Aorta (tissue), 5 donors: Measurements from ENCODE around the gene FHIT. TPM values are rescaled to one million over a fixed set of nuclear protein-coding genes. Genes with fewer than 3 reads are reported as not detected.

Source experiments
- ATAC-seq: fragments of 200-7000 bp; cut with Tn5 transposase; one replicate; pipeline ENCODE4 v1.9.1; 2022; ENCODE audit warnings: moderate library complexity; ENCODE audit not compliant: low FRiP score
- DNase-seq, 2 donors: peaks; one replicate each; pipeline ENCODE4 v3.0.0-alpha.2; 2020
- H3K27ac ChIP-seq, 2 donors: one replicate each; pipeline ENCODE4 v1.5.1; 2013; ENCODE audit warnings: low read length in 2 of 2, mild to moderate bottlenecking in 2 of 2, moderate library complexity in 2 of 2, control low read depth in 1 of 2, inconsistent platforms in 1 of 2, low read depth in 1 of 2
- H3K27me3 ChIP-seq, 2 donors: one replicate each; pipeline ENCODE4 v1.6.1; 2013; ENCODE audit warnings: control low read depth in 1 of 2, low read length in 1 of 2, mild to moderate bottlenecking in 1 of 2, moderate library complexity in 1 of 2; ENCODE audit not compliant: insufficient read depth in 2 of 2, control insufficient read depth in 1 of 2
- H3K36me3 ChIP-seq, 2 donors: one replicate each; pipeline ENCODE4 v1.6.1; 2013; ENCODE audit warnings: control low read depth in 1 of 2, low read length in 1 of 2, mild to moderate bottlenecking in 1 of 2; ENCODE audit not compliant: insufficient read depth in 2 of 2, control insufficient read depth in 1 of 2
- H3K4me1 ChIP-seq, 2 donors: one replicate each; pipeline ENCODE4 v1.6.1; 2013; ENCODE audit warnings: low read length in 2 of 2, control low read depth in 1 of 2, mild to moderate bottlenecking in 1 of 2, moderate library complexity in 1 of 2; ENCODE audit not compliant: insufficient read depth in 2 of 2, control insufficient read depth in 1 of 2
- H3K4me3 ChIP-seq, 2 donors: one replicate each; pipeline ENCODE4 v1.5.1; 2013; ENCODE audit warnings: low read length in 2 of 2, control low read depth in 1 of 2, mild to moderate bottlenecking in 1 of 2
- H3K9me3 ChIP-seq: one replicate; pipeline ENCODE4 v1.6.1; 2013; ENCODE audit warnings: mild to moderate bottlenecking, low read length; ENCODE audit not compliant: control insufficient read depth
- WGBS, 2 donors: extraction: QIAGEN DNeasy Blood & Tissue Kit; methylation state at CpG; one replicate each; pipeline ENCODE4 v1.1.7; 2013; 5-methylcytosine and 5-hydroxymethylcytosine counted together
- intact Hi-C, 2 donors: fragments of 100-400 bp; cut with DNase I; formaldehyde crosslinking; loops; one replicate each; pipeline versions ENCODE4 v1.14.2 to v1.15.0; 2022
- polyA plus RNA-seq, 2 donors: library from polyadenylated mRNA; stranded (reverse); fragments of 200-250 nt; gene quantifications; one replicate each; pipeline ENCODE4 v1.2.3, GENCODE V29; 2013
- total RNA-seq, 2 donors: library from RNA; stranded (reverse); fragmentation: NEBNext Ultra II Directional; extraction: Animal tissue kit (Norgen Biotek cat#: 25700); gene quantifications; one replicate each; pipeline ENCODE4 v1.2.1, GENCODE V29; 2021
- donor health status: healthy with polysubstance abuse.
- donor health status: Bipolar disorder and iron deficiency.
- donor health status: DM: no; HTN: no; CAD: no.
- donor health status: DM: no; HTN: no; CAD: no.
- donor health status: DM: yes; HTN: yes; CAD: no.

Gene FHIT
- total and polyA plus RNA-seq, 4 donors = 1.1 to 9.2 (median 3.0) TPM

DNA sequence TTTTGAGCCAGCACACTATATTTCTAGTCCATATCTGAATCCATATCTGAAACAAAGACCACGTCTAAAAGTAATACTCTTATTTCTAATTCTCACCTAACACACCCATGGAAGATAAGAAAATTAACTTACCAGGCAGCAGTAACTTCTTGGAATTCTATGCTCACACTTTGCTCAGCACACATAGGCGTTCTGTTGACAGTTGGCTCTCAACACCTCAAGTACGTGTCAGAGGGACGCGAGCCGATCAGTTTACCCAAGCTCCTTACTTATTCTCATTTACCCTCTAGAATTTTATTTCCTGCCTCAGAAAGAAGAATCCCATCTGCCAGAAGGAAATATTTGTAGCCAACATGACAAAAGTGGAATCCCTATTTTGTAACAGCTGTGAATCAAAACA lies 911.9 kb downstream of the FHIT start:
- ATAC-seq = no peak
- Histone ChIP-seq H3K4me3 (no peak overlapping the region), H3K9me3 (no peaks in the 10 kb centered on the region), H3K27me3 (no peaks in the 10 kb centered on the region), H3K27ac (no peak overlapping the region), H3K4me1 (no peaks in the 10 kb centered on the region), H3K36me3 (no peaks in the 10 kb centered on the region)
- 79 to 89% methylated on average over 6 of the region's 6 CpGs for WGBS, 2 donors
- intact Hi-C loops = no loop called here
- DNase-seq = no peak

DNA sequence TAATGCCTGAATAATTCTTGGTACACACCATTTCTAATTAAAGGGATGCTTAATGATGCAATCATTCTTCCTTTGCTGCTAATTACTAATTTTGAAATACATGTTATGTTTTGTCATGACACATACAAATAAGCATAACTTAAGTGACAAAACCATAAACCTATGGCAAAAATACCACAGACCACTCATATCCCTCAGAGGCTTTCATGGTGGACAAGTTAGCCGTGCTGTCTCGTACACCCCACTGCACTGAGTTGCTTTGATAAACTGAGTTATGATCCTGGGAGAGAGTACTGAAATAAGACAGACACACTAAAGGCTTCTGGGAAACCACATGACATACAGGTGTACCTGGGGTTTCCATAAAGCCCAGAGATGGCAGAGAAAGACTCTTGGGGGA lies 913.8 kb downstream of the FHIT start:
- H3K27ac ChIP-seq = no peak overlapping the region
- no peak for ATAC-seq
- H3K4me1 ChIP-seq = no peaks in the 10 kb centered on the region
- no peak for DNase-seq
- H3K36me3 ChIP-seq = no peaks in the 10 kb centered on the region
- H3K27me3 ChIP-seq = no peaks in the 10 kb centered on the region
- intact Hi-C loops = no loop called here
- 97 to 98% methylated on average over 2 of the region's 2 CpGs for WGBS, 2 donors
- no peak overlapping the region for H3K4me3 ChIP-seq
- H3K9me3 ChIP-seq = no peaks in the 10 kb centered on the region

DNA sequence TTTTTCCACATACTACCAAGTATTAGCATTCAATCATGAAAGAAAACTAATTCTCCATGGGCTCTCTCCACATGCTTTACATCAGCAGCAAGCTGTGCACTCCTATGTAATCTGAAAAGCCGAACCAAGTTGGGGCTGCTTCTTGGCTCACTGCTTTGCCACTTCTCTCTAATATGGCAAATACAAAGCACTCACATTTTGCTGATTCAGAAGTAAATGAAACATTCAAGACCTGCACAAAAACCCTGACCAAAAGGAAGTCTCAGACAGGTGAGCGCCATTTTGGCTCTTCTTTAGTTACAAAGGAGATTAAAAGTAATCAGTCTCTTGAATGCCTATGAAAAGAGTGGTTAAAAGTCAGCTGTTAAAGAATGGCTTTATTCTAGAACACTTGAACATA lies 915.2 kb downstream of the FHIT start:
- Histone ChIP-seq H3K9me3 (no peaks in the 10 kb centered on the region), H3K27ac (no peak overlapping the region), H3K36me3 (no peaks in the 10 kb centered on the region), H3K4me1 (no peaks in the 10 kb centered on the region), H3K27me3 (no peaks in the 10 kb centered on the region), H3K4me3 (no peak overlapping the region)
- ATAC-seq (no peak), DNase-seq (no peak)
- 96% methylated on average over 2 of the region's 2 CpGs for WGBS, 2 donors
- intact Hi-C loops = no loop called here

DNA sequence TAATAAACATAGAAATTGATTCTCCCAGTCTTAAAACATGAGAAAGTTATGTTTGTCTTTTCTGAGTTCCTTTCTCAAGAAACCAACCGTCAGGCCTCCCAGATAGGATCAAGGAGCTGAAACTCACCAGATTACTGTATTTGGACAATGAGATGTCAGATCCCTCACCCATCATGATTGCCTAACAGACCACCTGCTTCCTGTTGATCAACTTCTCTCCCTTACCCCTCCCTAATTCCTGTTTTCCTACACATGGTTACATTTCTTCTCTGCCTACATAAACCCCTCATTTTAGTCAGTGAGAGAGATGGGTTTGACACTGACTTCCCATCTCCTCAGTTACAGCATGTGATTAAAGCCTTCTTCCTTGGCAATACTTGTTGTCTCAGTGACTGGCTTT lies 917.5 kb downstream of the FHIT start:
- Histone ChIP-seq H3K36me3 (no peaks in the 10 kb centered on the region), H3K27ac (no peak overlapping the region), H3K27me3 (no peaks in the 10 kb centered on the region), H3K9me3 (no peaks in the 10 kb centered on the region), H3K4me3 (no peak overlapping the region), H3K4me1 (no peaks in the 10 kb centered on the region)
- WGBS, 2 donors = 83 to 89% methylated on average over 1 of the region's 1 CpG
- intact Hi-C loops = no loop called here
- ATAC-seq = no peak
- no peak for DNase-seq

DNA sequence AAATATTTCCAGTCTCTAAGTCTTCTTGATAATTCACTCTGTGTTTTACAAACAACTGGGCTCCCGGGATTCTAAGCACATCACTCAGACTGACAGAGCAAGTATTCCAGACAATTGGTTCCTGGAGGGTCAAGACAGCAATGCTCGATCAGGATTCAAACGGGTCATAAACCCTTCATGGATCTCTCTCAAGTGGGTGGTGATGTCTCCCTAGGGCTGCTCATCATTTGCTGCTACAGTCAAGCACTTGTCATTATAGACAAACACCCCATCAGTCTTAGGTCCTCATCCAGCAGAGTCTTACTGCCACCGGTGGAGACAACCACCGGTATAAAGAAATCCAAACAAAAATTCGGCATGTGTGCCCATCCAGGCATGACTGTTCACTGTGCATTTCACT lies 921.1 kb downstream of the FHIT start:
- H3K36me3 ChIP-seq = no peaks in the 10 kb centered on the region
- DNase-seq = no peak
- ATAC-seq = no peak
- H3K4me1 ChIP-seq = no peaks in the 10 kb centered on the region
- H3K27me3 ChIP-seq = no peaks in the 10 kb centered on the region
- H3K9me3 ChIP-seq = no peaks in the 10 kb centered on the region
- intact Hi-C loops = no loop called here
- 45 to 58% methylated on average over 6 of the region's 6 CpGs for WGBS, 2 donors
- no peak overlapping the region for H3K4me3 ChIP-seq
- no peak overlapping the region for H3K27ac ChIP-seq

DNA sequence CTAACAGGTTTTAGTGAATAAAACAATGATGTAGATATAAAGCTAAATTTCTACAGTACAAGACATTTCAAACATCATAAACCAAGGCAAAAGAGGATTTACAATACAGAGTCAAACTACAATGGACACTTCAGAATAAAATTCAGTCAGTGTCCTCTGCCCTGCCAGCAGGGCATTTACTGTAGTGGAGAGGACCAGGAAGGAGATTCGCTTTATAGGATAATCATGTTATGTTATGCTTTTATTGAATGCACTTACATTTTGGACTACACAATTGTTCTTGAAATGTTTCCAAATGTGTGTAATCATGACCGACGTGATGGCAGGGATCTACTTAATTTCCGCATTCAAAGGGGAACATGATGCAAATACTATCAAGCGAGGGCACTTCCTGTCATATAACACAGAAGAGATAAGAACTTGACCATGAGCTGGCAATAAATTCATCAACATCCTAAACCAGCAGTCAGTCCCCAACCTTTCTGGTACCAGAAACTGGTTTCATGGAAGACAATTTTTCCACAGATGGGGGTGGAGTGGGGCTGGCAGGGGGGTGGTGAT lies 925.6 kb downstream of the FHIT start:
- no peak for ATAC-seq
- no peak overlapping the region for H3K27ac ChIP-seq
- no peaks in the 10 kb centered on the region for H3K36me3 ChIP-seq
- no peaks in the 10 kb centered on the region for H3K9me3 ChIP-seq
- 74 to 76% methylated on average over 5 of the region's 5 CpGs for WGBS, 2 donors
- no peaks in the 10 kb centered on the region for H3K27me3 ChIP-seq
- intact Hi-C loops = no loop called here
- DNase-seq = no peak
- H3K4me1 ChIP-seq = no peaks in the 10 kb centered on the region
- H3K4me3 ChIP-seq = no peak overlapping the region

DNA sequence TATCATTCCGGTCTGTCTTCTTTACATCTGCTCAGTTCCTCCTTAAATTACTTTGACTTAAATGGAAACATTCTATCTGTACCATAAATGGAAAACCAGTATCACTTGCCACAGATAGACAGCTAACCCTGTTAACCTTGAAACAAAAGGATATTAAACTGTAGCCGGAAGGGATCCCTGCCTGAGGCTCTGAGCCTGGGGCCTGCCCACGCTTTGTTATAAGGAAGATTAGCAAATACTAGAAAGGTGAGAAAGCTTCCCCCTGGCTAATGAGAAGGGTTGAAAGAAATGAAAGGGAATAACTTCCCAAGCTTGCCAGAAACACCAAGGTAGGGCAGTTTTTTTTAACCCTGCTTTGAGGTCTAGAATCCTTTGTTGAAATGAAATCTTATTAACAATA lies 927.6 kb downstream of the FHIT start:
- Histone ChIP-seq H3K27ac (no peak overlapping the region), H3K4me3 (no peak overlapping the region), H3K4me1 (no peaks in the 10 kb centered on the region), H3K36me3 (no peaks in the 10 kb centered on the region), H3K27me3 (no peaks in the 10 kb centered on the region), H3K9me3 (no peaks in the 10 kb centered on the region)
- 98% methylated on average over 3 of the region's 3 CpGs for WGBS, 2 donors
- ATAC-seq (no peak), DNase-seq (no peak)
- intact Hi-C loops = no loop called here

DNA sequence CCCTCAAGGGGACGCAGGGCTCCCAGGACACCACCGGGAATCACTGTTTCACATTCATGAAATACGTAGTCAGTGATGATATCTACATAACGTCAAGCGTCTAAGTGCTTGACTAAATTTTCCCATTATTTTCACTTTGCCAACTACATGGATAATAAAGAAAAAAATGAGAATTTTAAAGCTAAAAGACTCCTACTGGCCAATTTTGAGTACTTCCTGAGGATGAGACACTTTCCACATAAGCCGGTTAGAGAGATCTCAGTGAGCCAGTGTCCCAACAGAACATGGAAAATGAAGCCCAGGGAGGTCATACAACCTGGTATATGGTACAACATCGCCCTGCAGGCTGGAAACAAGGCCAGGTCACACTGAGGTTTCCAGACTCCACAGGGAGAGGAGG lies 928.1 kb downstream of the FHIT start:
- no peaks in the 10 kb centered on the region for H3K9me3 ChIP-seq
- no peak overlapping the region for H3K4me3 ChIP-seq
- H3K36me3 ChIP-seq = no peaks in the 10 kb centered on the region
- DNase-seq = no peak
- H3K27me3 ChIP-seq = no peaks in the 10 kb centered on the region
- no peaks in the 10 kb centered on the region for H3K4me1 ChIP-seq
- 95% methylated on average over 7 of the region's 7 CpGs for WGBS, 2 donors
- intact Hi-C loops = no loop called here
- no peak overlapping the region for H3K27ac ChIP-seq
- ATAC-seq = no peak

DNA sequence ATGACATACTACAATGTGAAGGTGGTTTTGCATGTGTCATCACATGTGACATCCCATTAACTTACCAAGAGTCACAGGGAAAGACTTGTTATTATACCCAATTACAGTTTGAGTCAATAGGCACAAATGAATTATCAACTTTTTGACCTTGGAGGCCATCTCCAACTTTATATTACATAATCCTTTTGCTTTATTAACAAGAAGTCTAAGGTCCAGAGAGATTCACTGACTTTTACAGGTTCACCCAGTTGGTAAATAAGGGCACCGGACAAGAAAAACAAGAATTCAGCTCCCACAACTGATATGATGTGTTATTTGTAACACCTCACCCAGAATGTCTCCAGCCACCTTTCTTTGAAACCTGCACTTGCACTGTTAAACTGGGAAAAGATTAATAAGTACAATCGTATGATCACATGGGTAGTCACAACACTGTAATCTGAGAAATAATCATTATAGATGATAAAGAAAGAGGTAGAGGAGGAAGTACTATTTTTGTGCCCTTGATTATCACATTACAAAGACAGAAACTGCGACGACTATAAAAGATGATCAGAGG lies 928.9 kb downstream of the FHIT start:
- intact Hi-C loops = no loop called here
- DNase-seq (no peak), ATAC-seq (no peak)
- Histone ChIP-seq H3K36me3 (no peaks in the 10 kb centered on the region), H3K9me3 (no peaks in the 10 kb centered on the region), H3K4me1 (no peaks in the 10 kb centered on the region), H3K27me3 (no peaks in the 10 kb centered on the region), H3K27ac (no peak overlapping the region), H3K4me3 (no peak overlapping the region)
- 69 to 79% methylated on average over 4 of the region's 4 CpGs for WGBS, 2 donors
